ENCODE results near the gene HPSE2.

- TF ChIP-seq POLR2A (IDR thresholded peaks at IDR 0.05; ENCODE audit: low read length) (no peak), GATA1 (IDR thresholded peaks at IDR 0.05; ENCODE audit: low read depth, low read length) (no peak)
Observed at GRCh38 chr10:98899018-98899417, 336.6 kb downstream of the HPSE2 start.
